GM06990 (cell line): Measurements from ENCODE around the gene RBM22.

Experiments
- DNase-seq: peaks from one replicate; pipeline ENCODE4 v3.0.0-alpha.2; 2011; ENCODE audit not compliant: insufficient read length; ENCODE audit errors: extremely low read depth
- H3K27me3 ChIP-seq: replicated peaks from 2 replicates; pipeline ENCODE4 v1.6.0; 2011; ENCODE audit warnings: low read length; ENCODE audit not compliant: control insufficient read depth, insufficient read depth
- H3K36me3 ChIP-seq: 2 replicates; pipeline ENCODE4 v1.5.1; 2011; ENCODE audit warnings: low read length; ENCODE audit not compliant: control insufficient read depth, insufficient read depth
- H3K4me3 ChIP-seq: replicated peaks from 2 replicates; pipeline ENCODE4 v1.5.1; 2011; ENCODE audit warnings: low read depth, mild to moderate bottlenecking, control low read depth, low read length
- TF ChIP-seq, protein P1 (sequence below): IDR thresholded peaks from 2 replicates; pipeline ENCODE4 v1.5.1; 2011; ENCODE audit warnings: low read length, control low read depth, mild to moderate bottlenecking, inconsistent platforms; ENCODE audit not compliant: insufficient read depth, poor library complexity, severe bottlenecking

Gene RBM22

GRCh38 chr5:150649108-150650020, 51.5 kb downstream of the RBM22 start:
- Histone ChIP-seq H3K27me3 (no peaks in the 10 kb centered on the region), H3K4me3 (no peak overlapping the region), H3K36me3 (peaks cover 8% of the 10 kb centered on the region)
- TF ChIP-seq, protein P1, sequence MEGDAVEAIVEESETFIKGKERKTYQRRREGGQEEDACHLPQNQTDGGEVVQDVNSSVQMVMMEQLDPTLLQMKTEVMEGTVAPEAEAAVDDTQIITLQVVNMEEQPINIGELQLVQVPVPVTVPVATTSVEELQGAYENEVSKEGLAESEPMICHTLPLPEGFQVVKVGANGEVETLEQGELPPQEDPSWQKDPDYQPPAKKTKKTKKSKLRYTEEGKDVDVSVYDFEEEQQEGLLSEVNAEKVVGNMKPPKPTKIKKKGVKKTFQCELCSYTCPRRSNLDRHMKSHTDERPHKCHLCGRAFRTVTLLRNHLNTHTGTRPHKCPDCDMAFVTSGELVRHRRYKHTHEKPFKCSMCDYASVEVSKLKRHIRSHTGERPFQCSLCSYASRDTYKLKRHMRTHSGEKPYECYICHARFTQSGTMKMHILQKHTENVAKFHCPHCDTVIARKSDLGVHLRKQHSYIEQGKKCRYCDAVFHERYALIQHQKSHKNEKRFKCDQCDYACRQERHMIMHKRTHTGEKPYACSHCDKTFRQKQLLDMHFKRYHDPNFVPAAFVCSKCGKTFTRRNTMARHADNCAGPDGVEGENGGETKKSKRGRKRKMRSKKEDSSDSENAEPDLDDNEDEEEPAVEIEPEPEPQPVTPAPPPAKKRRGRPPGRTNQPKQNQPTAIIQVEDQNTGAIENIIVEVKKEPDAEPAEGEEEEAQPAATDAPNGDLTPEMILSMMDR, result no peak
- DNase-seq, result no peak

DNA sequence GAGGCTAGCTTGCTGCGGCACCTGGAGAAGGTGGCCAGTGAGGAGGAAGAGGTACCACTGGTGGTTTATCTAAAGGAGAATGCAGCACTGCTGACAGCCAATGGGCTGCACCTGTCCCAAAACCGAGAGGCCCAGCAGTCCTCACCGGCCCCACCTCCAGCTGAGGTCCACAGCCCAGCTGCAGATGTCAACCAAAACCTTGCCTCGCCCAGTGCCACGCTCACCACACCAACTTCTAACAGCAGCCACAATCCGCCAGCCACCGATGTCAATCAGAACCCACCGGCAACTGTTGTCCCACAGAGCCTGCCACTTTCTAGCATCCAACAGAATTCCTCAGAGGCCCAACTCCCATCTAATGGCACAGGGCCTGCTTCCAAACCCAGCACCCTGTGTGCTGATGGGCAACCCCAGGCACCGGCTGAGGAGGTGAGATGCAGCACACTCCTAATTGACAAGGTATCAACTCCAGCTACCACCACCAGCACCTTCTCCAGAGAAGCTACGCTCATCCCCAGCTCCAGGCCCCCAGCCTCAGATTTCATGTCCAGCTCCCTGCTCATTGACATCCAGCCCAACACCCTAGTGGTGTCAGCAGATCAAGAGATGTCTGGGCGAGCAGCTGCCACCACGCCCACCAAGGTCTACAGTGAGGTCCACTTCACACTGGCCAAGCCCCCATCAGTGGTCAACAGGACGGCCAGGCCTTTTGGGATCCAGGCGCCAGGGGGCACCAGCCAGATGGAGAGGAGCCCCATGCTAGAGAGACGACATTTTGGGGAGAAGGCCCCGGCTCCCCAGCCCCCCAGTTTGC, 52.4 kb downstream of the RBM22 start:
- no peaks in the 10 kb centered on the region for H3K27me3 ChIP-seq
- peaks cover 8% of the 10 kb centered on the region for H3K36me3 ChIP-seq
- no peak overlapping the region for H3K4me3 ChIP-seq
- DNase-seq, result no peak
- TF ChIP-seq, protein P1, result no peak

DNA sequence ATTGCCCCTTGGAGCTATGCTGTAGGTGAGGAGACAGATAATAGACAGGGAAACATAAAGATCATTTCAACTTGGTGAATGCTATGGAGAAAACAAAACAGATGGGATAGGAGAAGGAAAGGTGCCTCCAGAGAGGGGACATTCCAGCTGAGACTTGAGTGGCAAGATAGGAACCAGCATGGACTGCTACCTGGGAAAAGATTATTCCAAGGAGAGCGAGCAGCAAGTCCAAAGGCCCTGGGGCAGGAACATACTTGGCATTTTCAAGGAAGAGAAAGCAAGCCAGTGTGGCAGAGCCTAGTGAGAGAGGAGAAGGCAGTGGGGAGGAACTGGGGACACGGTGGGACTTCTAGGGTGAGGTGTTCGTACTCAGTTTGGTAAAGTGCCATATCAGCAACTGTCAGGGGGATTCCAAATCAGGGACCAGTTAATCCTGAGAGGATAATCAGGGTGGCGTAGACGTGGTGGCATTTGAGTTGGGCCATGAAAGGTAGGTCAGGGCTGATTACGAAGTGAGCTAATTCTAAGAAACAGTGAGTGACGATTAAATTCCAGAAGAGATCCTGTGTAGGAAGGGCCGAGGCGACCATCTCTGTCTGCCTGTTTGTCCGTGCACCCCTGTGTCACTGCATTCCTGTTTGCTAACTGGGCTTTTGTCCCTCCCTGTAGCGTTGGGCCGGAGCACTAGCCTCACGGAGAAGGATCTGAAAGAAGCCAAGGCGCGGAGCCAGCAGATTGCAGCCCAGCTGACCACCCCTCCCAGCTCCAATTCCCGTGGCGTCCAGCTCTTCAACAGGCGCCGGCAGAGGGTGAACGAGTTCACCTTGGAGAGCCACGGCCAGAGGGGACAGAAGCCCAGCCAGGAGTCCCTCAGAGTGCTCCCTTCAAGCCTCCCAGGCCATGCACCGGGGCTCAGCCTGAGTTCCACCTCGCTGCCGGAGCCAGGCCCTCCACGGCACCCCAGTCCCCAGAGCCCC, 53.3 kb downstream of the RBM22 start:
- H3K36me3 ChIP-seq, result peaks cover 8% of the 10 kb centered on the region
- TF ChIP-seq, protein P1, result no peak

DNA sequence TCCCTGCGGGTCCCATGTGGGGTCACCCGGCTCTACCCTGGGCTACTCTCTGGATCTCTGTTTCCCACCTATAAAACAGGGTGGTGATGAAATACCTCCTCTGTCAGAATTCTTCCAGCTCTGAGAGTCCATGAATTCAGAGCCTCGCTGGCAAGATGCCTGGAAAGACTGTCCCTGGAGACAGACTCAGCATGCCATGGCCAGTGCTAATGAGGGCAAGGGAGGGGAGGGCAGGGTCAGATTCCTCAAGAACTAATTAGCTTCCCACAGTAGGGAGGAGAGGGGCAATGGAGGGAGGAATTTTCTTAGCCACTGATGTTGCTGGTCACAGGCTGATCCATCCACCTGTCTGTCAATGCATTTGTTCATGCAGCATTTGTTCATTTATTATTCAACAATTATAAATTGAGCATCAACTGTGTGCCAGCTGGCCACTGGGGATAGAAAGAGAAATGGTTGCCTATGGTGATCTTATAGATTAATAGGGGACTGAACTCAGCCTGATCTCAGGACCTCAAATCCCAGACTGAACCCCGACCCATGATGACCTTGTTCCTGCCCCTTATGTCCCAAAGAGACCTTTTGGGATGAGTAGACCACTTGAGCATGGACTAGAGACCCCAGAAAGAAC, 55.7 kb downstream of the RBM22 start:
- Histone ChIP-seq H3K4me3 (no peak overlapping the region), H3K36me3 (peaks cover 6% of the 10 kb centered on the region), H3K27me3 (no peaks in the 10 kb centered on the region)
- TF ChIP-seq, protein P1, result no peak
- no peak for DNase-seq

More for the DNA sequence above, 53.3 kb downstream of the RBM22 start:
- Histone ChIP-seq H3K27me3 (no peaks in the 10 kb centered on the region), H3K4me3 (no peak overlapping the region)
- DNase-seq, result no peak

GRCh38 chr5:150644514-150644913, 56.3 kb downstream of the RBM22 start:
- TF ChIP-seq, protein P1, result no peak
- no peak for DNase-seq
- Histone ChIP-seq H3K36me3 (peaks cover 5% of the 10 kb centered on the region), H3K4me3 (no peak overlapping the region), H3K27me3 (no peaks in the 10 kb centered on the region)
